ENCODE measurements around the gene DDX1.

DDX1 gene

DNA sequence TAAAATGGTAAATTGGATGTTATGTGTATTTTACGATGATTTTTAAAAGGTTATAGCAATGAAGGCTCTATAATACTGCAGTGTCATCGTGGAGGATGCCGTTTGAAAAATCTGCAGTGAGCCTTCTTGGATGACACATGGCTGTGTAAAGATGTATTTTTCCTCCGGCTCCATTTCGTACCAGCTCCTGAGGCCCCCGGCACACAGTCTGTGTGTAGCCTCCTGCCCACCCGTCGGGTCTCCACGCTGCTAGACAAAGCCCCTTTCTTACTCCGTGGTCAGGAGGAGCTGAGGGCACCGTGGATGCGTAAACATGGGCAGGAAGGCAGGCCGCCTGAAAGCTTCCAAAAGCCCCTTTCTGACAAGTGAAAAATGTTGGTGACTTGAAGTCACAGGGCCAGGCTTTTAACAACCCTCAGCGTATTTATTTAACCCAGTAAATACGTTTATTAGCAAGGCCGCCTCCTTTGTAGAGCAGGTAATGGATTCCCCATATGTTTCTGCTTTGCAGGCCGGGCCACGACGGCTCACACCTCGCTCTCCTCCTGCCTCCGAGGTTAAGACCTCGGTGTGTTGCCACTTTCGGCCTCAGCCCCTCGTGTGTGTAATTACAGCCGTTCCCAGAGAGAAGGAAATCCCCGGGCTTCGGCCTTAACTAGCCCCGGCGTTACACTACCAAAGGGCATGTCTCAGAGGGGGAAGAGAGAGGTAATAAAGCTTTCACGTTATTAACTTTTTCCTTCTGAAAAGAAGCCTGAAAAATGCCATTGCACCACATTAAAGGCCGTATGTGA lies 72.8 kb downstream of the DDX1 start:
- no peak for DNase-seq (ENCODE audit: low read depth)
- TF ChIP-seq, protein P1, sequence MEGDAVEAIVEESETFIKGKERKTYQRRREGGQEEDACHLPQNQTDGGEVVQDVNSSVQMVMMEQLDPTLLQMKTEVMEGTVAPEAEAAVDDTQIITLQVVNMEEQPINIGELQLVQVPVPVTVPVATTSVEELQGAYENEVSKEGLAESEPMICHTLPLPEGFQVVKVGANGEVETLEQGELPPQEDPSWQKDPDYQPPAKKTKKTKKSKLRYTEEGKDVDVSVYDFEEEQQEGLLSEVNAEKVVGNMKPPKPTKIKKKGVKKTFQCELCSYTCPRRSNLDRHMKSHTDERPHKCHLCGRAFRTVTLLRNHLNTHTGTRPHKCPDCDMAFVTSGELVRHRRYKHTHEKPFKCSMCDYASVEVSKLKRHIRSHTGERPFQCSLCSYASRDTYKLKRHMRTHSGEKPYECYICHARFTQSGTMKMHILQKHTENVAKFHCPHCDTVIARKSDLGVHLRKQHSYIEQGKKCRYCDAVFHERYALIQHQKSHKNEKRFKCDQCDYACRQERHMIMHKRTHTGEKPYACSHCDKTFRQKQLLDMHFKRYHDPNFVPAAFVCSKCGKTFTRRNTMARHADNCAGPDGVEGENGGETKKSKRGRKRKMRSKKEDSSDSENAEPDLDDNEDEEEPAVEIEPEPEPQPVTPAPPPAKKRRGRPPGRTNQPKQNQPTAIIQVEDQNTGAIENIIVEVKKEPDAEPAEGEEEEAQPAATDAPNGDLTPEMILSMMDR (conservative IDR thresholded peaks at IDR 0.05; ENCODE audit: low read depth, low read length) = no peak
- H3K4me3 ChIP-seq (ENCODE audit: low read depth, low read length) = no peak overlapping the region

- no peak for DNase-seq (ENCODE audit: low read depth)
- no peak overlapping the region for H3K4me3 ChIP-seq (ENCODE audit: low read depth, low read length)
- TF ChIP-seq, protein P1 (conservative IDR thresholded peaks at IDR 0.05; ENCODE audit: low read depth, low read length) = no peak
Observed at GRCh38 chr2:15665067-15665942, 73.6 kb downstream of the DDX1 start.

- no peak overlapping the region for H3K4me3 ChIP-seq (ENCODE audit: low read depth, low read length)
- no peak for DNase-seq (ENCODE audit: low read depth)
- TF ChIP-seq, protein P1 (conservative IDR thresholded peaks at IDR 0.05; ENCODE audit: low read depth, low read length) = no peak
Observed at GRCh38 chr2:15665943-15666460, 74.3 kb downstream of the DDX1 start.

- DNase-seq (ENCODE audit: low read depth) = no peak
- no peak overlapping the region for H3K4me3 ChIP-seq (ENCODE audit: low read depth, low read length)
- TF ChIP-seq, protein P1 (conservative IDR thresholded peaks at IDR 0.05; ENCODE audit: low read depth, low read length) = no peak
Observed at GRCh38 chr2:15666861-15667808, 75.5 kb downstream of the DDX1 start.

- no peak overlapping the region for H3K4me3 ChIP-seq (ENCODE audit: low read depth, low read length)
- TF ChIP-seq, protein P1 (conservative IDR thresholded peaks at IDR 0.05; ENCODE audit: low read depth, low read length) = no peak
- peak; percentile 39 for DNase-seq (ENCODE audit: low read depth)
Observed at GRCh38 chr2:15667809-15668556, 76.3 kb downstream of the DDX1 start.

Data from choroid plexus epithelial cell (primary cell).